ENCODE data around the gene TMEM106C. TPM values are rescaled to one million over a fixed set of nuclear protein-coding genes. Genes with fewer than 3 reads are reported as not detected.

TMEM106C gene
- total RNA-seq, 1 experiment from 2014 or later = 48.3 TPM

- TF ChIP-seq ZNF532 (CRISPR knock-in tag; IDR thresholded peaks at IDR 0.05; ENCODE audit: borderline replicate concordance) (no peak), CDX4 (CRISPR knock-in tag; IDR thresholded peaks at IDR 0.05; ENCODE audit: borderline replicate concordance) (no peak), E2F5 (CRISPR knock-in tag; IDR thresholded peaks at IDR 0.05) (no peak), ZNF281 (CRISPR knock-in tag; IDR thresholded peaks at IDR 0.05) (no peak), AFF4 (CRISPR knock-in tag; IDR thresholded peaks at IDR 0.05; ENCODE audit: borderline replicate concordance) (no peak), ZNF121 (CRISPR knock-in tag; IDR thresholded peaks at IDR 0.05) (no peak)
Observed at GRCh38 chr12:47983541-47984115, 20.2 kb downstream of the TMEM106C start (continued).

GRCh38 chr12:47984331-47984801 lies 21.0 kb downstream of the TMEM106C start:
- Mint-ChIP-seq H3K27me3 (ENCODE audit: low read depth) (peaks cover 14% of the 10 kb centered on the region), H3K36me3 (no peaks in the 10 kb centered on the region), H3K4me3 (no peak overlapping the region)
- no peak for TF ChIP-seq GABPB1 (CRISPR knock-in tag; IDR thresholded peaks at IDR 0.05)
- no peak for TF ChIP-seq OVOL2 (CRISPR knock-in tag; IDR thresholded peaks at IDR 0.05; ENCODE audit: borderline replicate concordance)
- no peak for TF ChIP-seq FOXJ3 (CRISPR knock-in tag; IDR thresholded peaks at IDR 0.05; ENCODE audit: borderline replicate concordance)
- TF ChIP-seq USF1 (CRISPR knock-in tag; IDR thresholded peaks at IDR 0.05) = no peak
- no peak for TF ChIP-seq ZNF281 (CRISPR knock-in tag; IDR thresholded peaks at IDR 0.05)
- TF ChIP-seq TEAD1 (CRISPR knock-in tag; IDR thresholded peaks at IDR 0.05) = no peak
- no peak for TF ChIP-seq USF2 (CRISPR knock-in tag; IDR thresholded peaks at IDR 0.05)
- no peak for TF ChIP-seq SOX15 (CRISPR knock-in tag; IDR thresholded peaks at IDR 0.05)
- no peak for TF ChIP-seq TEAD4 (CRISPR knock-in tag; IDR thresholded peaks at IDR 0.05)
- no peak for TF ChIP-seq ZNF317 (CRISPR knock-in tag; IDR thresholded peaks at IDR 0.05; ENCODE audit: borderline replicate concordance, low read depth)

More at GRCh38 chr12:47984331-47984801, 21.0 kb downstream of the TMEM106C start:
- POLR2A ChIA-PET = no interaction called here
- Mint-ChIP-seq H3K27ac (no peak overlapping the region), H3K4me1 (peaks cover 11% of the 10 kb centered on the region), H3K9me3 (no peaks in the 10 kb centered on the region)
- ATAC-seq (no peak), DNase-seq (ENCODE audit: low spot score) (no peak)
- CTCF ChIA-PET = no interaction called here
